GM18858 (cell line): Measurements from ENCODE around the gene FLCN.
"Not testable (repeated sequence)": the region's sequence is repeated elsewhere in the genome, so short reads cannot be mapped to it uniquely, and the experiment has no call there.

Experiments used
- ATAC-seq: cut with Tn5 transposase; IDR thresholded peaks from one replicate; pipeline ENCODE4 v1.9.1; 2021; ENCODE audit not compliant: unreplicated experiment

Gene FLCN

DNA sequence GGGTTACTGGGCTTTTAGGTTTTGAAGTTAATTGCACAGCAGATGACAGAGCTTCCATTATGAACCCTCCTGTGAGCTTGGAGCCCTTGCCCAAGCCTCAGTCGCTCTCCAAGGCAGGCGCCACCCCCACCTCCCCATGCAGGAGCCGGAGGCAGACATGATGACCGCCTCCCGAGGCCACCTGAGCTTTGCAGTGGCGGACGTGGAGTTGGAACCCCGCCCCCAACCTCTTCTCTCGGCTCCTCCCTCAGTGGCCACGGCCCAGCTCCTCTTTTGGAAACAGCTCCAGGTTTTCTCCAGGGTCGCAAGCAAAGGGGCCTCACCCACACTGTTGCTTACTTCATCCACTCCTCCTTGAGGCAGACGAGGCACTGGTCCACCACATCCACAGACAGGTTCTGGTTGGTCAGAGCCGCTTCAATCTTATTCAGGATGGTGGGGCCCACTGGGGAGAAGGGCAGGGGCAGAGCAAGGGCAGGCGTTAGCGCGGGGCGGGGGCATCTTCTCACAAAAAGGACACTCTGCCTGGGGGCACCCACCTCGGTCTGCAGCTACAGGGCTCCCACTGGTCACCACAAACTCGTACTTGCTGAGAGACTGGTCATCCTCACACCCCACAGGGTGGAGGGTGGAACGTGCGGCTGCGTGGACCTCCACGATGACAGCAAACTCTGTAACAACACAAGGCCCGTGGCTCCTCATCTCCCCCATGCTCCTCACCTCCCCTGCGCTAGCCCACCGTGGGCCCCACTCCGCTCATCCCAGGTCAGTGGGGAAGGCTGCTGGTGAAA is 22.1 kb downstream of the FLCN start:
- no peak for ATAC-seq

DNA sequence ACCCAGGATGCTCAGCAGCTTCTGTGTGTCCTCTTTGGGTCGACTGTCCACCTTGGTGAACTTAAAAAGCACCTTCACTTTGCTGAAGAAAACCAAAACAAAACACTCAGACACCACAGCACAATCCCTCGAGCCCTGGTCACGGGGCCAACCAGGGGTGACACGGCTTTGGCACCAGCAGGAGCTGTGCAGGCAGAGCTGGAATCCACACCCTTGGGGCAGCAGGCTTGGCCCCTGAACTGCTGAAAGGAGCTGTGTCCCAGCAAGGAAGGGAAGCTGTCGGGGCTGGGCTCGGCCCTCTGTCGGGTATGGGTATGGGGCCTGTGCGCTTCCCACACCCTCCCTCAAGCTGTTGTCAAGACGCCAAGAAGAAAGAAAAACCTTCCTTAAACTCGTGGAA is 23.2 kb downstream of the FLCN start:
- no peak for ATAC-seq

DNA sequence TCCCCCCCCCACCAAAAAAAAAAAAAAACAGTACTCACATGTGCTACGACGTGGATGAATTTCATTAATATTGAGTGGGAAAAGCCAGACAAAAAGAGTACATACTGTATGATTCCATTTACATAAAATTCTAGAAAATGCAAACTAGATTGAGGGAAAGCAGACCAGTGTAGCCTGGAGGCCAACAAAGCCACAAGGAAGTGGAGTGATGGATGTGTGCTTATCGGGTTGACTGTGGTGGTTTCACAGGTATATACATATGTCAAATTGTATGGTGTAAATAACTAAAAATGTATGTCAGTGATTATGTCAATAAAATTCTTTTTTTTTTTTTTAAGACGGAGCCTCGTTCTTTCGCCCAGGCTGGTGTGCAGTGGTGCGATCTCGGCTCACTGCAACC is 29.0 kb downstream of the FLCN start:
- no peak for ATAC-seq

GRCh38 chr17:17206913-17207335 is 30.0 kb downstream of the FLCN start:
- ATAC-seq, result no peak

DNA sequence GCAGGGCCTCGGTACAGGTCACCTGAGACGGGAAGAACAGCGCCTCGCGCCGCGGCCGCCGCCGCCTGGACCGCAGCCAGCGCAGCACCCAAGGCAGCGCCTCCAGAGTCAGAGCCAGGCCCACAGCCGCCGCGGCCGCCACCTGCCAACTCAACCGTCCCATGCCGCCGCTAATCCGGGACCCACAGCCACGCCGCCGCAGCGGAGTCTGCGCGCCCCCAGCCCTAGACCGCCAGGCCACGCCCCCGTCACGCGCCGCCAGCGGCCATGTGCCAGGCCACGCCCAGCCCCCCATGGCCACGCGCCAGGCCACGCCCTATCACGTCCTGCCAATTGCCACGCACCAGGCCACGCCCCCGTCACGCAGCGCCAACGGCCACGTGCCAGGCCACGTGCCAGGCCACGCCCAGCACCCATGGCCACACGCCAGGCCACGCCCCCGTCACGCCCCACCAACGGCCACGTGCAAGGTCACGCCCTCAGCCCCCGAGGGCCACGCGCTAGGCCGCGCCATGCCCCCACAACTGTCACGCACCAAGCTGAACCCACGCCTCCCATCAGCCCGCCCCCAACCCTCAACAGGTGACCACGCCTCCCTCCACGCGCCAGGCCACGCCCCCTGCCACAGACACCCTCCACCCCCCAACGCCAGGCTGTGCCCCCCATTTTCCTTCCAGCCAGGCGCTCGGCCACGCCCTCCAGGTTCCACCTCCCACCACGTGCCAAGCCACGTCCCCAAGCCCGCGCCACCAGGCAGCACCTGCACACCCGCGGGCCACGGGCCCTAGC is 30.6 kb downstream of the FLCN start, which contains the start of gene PLD6:
Gene PLD6 (minus strand): TSS at position 210 of the 789 bp plus-strand sequence. CDS start 47 bp downstream, at position 163.
- ATAC-seq, result peak; percentile 31

DNA sequence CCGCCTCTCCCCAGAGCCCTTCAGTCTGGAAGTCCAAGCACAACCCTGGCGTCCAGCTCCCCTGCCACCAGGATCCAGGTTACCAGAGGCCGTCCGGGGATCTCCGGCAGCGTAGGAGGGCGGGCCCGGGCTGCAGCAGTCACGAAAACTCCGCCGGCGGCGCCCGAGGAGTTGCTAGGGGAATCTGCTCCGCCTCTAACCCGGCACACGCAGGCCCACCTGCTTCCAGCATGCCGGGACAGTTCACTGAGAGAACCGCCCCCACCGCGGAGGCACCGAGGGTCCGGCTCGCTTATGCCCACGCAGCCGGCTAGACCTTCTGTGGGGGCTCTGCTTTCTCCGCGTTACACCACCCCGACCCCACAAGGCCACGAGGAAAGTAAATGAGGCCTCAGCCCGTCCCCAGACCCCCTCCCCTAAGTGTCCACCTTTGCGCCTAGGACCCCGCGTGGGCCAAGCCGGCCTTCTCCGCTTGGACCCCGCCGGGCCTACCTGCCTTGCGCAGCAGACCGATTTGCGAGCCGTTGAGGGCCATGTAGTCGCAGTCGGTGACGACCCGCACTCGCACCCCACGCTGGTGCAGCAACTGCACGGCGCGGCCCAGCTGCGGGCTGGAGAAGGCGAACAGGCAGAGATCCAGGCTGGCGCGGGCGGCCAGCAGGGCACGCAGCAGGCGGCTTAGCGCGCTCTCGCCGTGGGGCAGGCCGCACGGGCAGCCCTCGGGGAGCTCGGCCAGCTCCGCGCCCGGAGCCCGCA is 31.4 kb downstream of the FLCN start:
- peak; percentile 36 for ATAC-seq

DNA sequence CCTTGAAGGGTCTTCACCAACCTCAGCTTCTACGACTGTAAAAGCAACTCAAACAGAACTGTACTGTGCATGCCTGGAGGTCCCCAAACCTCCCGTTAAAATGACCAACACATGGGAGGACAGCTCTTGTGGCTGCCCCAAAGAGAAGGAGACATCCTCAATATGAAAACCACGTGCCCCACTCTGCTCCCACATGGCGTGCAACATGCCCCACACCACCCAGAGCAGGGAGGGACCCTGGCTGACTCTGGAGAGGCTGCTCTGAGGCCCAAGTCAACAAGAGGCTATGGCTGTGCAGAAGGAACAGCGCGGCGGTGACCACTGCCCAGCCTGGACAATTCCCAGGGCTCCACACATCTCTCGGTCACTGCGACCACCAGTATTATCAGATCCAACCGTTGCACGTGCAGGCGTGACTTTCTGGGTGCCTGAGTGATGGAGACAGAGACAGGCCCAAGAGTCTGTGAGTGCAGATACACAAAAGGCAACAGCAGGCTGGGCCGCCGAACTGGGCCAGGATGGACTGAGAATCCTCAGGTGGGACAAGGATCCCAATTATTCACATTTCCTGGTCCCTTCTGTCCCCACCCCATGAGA is 32.2 kb downstream of the FLCN start:
- no peak for ATAC-seq

DNA sequence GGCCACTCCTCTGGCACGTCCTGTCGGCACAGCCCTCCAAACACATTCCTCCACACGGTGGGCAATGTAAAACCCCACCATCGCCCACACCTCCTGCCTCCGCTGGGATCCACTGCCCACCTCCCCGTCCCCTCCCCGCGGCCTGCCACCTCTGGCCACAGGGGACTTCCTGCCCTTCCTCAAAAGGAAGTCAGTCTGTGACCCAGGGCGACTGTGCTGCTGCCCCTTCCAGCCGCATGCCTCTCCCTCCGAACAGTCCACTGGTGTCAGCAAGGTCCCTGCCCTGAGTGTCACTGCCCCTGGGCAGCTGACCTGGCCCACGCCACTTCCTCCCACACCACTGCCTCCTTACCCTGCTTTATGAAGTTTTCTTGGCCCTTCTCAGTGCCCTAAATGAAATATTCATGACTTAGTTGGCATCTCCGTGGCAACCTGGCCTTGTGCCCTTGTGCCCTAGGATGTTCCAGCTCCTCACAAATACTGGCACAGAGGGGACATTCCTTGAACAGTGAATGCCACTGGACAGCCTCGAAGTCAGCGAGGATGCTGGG is 32.9 kb downstream of the FLCN start:
- ATAC-seq, result no peak

GRCh38 chr17:17203173-17203730 is 33.7 kb downstream of the FLCN start:
- ATAC-seq, result no peak

GRCh38 chr17:17201907-17202306 is 35.1 kb downstream of the FLCN start:
- ATAC-seq, result no peak

DNA sequence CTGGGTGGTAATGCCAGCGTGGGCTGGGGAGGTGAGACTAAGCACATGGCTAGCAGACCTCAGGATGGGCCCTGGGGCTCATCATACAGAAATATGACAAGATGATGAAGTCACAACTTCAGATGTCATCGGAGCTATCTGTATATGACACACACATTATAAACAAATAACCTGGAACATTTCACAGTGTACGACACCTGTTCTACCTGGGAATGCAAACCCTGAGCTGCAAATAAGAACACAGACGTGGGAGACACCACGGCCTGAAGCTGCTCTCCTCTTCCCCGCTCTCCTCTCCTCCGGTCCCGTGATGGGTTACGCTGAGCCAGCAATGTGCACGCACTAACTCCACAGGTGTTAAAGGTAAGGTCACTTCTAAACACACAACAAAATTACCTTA is 35.7 kb downstream of the FLCN start:
- no peak for ATAC-seq

DNA sequence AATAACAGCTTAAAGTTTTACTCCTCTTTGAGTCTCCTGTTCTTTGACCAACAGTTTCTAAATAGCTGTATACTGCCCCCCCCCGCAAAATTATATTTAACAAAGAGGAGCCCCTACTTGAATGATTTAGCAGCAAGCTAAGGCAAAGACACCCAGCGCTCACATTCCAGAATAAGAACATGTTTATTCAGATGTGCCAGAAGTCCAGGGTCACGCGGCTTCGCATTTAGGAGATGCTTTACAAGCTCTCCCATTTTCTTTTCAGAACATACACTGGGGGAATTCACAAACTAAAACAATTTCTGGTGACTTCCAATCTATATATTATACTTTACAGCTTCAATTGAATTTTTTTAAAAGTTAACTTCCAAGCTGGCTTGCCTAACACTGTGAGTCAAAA is 36.1 kb downstream of the FLCN start:
- ATAC-seq, result no peak

- no peak for ATAC-seq
Observed at GRCh38 chr17:17200311-17200710, 36.7 kb downstream of the FLCN start.

- ATAC-seq, result no peak
Observed at GRCh38 chr17:17198281-17198680, 38.7 kb downstream of the FLCN start.

- no peak for ATAC-seq
Observed at GRCh38 chr17:17196776-17197175, 40.2 kb downstream of the FLCN start.

GRCh38 chr17:17195466-17195865 is 41.5 kb downstream of the FLCN start:
- ATAC-seq, result not testable (repeated sequence)

DNA sequence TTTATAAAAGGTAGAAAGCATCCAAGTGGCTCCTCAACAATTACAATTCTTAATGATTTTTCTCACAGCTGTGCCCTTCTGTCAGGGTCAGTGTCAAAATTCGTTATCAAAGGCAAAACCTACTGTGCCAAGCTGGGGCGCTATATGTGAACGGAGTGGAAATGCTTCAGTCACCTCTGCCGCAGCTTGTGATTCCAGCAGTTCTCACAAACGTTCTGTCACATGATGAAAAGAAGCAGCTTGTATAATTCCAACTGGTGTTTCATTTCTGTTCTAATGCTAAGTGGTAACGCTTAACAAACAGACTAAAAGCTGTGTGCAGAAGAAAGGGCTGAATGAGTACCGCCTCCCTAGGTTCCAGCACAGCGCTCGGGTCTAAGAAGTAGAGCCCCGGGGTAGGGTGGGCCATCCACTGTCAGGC is 45.0 kb downstream of the FLCN start:
- ATAC-seq, result no peak

GRCh38 chr17:17191346-17191792 is 45.6 kb downstream of the FLCN start:
- no peak for ATAC-seq

GRCh38 chr17:17190188-17190587 is 46.8 kb downstream of the FLCN start:
- no peak for ATAC-seq

- no peak for ATAC-seq
Observed at GRCh38 chr17:17189559-17189958, 47.4 kb downstream of the FLCN start.
